SKM-1 treated with dmso at 0.1 percent for 144 hours (cell line): Measurements from ENCODE around the gene ANGPTL4.
"Not testable (repeated sequence)": the region's sequence is repeated elsewhere in the genome, so short reads cannot be mapped to it uniquely, and the experiment has no call there.

Source experiments
- DNase-seq: peaks from one replicate; lab custom pipeline; 2025; ENCODE audit not compliant: unreplicated experiment; lab: John Stamatoyannopoulos, UW

The ANGPTL4 gene

DNA sequence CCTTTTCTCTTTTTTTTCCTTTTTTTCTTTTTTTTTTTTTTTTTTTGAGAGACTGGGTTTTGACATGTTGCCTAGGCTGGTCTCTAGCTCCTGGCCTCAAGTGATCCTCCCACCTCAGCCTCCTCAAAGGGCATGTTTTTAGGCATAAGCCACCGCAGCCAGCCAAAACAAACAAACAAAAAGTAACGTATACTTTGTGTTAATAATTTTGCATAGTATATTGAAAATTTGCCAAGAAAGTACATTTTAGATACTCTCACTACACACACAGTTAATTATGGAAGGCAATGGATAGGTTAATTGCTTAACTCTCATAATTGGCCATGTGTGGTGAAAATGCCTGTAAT, 24.6 kb downstream of the ANGPTL4 start:
- no peak for DNase-seq

DNA sequence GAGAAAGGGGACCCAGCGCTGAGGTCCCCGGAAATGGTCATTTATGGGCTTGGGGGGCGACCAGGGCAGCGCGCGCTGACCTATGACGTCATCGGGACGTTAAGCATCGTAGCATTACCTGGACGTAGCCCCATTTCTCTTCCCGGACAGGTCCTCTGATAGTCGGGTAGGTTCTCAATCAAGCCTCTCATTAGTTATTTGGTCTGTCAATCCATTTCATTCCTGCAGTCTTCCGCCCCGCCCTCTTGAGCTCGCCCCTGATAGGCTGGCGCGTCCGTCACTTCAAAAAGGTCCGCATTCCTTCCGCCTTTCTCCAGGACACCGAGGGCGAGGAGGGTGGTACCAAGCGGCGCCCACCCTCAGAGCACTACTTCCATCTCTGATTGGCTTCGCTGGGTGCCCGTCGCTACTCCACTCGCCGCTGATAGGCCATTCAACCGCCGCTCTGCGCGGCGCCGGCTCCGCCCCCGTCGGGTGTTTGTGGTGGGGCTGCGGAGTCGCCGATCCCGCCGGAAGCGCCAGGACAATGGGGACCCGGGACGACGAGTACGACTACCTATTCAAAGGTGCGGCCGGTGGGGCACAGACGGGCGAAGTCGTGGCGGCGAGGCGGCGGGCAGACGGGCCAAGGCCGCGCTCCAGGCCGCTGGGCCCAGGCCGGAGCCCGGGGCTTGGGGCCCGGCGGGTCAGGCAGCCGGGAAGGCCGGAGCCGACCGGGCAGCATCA, 26.1 kb downstream of the ANGPTL4 start, which contains the start of gene RAB11B:
TSS of gene RAB11B (plus strand) at position 470 of the 726 bp plus-strand sequence. CDS start at position 527, 57 bp downstream.
- peak; percentile 99 for DNase-seq

DNA sequence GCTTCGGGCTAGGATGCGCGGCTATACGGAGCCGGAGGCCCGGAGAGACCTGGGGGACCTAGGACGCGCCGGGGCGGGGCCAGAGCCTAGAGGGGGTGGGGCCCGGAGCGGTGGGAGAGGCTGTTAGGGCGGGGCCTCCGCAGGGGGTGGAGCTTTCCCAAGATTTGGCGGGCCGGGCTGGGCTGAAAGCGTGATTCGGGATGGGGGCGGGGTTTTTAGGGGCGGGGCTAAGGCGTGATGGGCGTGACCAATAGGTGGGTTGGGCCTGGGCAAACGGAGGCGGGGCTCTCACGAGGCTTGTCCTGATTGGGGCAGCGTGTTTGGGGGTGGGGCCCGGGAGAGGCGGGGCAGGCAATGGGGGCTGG, 26.6 kb downstream of the ANGPTL4 start:
- peak; percentile 95 for DNase-seq

DNA sequence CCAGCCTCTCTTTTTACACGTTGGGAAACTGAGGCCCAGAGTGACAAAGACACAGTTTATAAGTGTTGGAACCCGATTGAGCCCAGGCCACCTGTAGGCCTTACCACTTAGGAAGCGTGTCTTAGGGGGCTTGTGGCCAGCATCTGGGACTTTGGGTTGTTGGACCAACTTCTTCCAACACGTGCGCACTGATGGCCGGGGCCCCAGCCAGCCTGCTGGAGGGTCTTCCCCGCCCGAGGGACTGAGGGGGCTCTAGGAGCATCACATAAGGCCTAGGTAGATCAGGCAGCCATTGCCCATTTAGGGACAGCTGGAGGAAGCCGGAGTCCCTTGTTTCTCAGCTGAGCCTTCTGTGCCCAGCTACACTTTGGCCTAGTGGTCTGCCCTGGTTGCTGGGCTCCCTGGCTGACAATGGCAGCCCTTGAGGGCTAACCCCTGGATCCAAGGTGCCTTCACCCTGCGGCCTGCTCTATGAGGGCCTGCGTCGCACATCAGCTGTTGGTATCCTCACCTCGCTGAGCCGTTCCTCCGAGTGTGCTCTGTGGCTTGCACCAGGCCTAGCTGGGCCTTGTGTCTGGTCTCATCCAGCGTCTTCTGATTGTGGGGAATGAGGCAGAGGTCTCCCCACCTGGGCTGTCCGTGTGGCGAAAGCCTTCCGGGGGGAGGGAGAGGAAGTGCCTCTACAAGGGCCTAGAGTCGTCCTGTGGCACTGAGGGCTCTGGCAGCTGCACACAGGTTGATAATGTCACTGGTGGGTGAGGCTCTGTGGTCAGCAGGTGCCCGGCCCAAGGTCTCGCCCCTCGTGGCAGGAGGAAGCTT, 27.5 kb downstream of the ANGPTL4 start:
- no peak for DNase-seq

DNA sequence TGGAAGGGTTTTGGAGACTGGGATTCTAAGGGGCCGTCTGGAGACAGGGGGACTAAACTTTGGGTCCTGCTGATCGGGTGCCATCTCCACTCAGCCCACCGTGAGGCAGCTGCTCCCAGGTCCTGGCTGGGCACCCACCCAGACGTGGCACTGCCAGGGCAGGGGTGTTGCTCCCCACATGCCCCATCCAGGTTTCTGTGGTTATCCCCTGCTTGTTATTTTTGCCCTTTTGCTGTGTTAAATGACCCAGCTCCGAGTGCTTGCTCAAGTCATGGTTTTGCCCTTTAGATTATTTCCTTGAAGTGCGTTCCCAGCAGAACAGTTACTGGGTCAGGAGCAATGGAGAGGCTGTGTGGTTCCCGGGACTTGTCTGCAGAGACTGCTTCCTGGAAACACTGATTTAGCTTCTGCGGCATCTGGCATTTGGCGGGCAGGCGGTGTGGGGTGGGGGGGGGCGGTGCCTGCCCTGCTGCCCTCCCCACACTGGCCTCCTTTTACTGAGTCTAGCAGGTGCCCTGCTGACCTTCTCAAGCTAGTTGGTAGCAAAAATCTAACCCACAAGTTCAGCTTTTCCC, 28.1 kb downstream of the ANGPTL4 start:
- DNase-seq, result no peak

DNA sequence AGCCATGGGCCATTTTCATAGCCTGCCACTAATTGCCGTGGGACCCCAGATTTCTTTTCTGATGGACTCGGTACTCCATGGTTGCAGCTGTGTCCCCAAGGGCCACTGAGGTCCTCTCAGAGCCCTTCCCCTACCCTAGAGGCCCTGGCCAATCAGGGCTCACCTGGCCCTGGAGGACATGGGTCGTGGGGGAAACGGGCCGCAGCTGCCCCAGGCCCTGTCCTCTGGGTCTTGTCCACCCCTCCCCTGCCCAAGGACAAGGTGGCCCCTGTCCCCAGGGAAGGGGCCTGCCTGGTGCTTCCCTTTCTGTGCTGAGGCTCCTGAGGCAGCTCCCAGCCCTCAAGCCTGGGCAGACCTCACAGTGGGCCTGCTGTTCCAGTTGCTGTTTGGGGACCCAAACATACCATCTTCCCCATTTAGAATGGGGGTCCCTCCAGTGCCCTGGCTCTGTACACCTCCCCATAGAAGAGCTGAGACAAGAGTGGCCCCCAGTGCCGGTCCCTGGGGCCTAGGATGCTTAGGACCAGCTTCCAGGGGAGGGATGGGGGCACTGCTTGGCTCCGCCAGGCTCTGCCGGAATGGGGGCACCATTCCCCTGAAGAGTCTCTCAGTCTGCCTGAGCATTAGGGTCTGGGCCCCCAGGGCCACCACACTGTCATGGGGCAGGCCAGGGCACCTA, 29.4 kb downstream of the ANGPTL4 start:
- no peak for DNase-seq

DNA sequence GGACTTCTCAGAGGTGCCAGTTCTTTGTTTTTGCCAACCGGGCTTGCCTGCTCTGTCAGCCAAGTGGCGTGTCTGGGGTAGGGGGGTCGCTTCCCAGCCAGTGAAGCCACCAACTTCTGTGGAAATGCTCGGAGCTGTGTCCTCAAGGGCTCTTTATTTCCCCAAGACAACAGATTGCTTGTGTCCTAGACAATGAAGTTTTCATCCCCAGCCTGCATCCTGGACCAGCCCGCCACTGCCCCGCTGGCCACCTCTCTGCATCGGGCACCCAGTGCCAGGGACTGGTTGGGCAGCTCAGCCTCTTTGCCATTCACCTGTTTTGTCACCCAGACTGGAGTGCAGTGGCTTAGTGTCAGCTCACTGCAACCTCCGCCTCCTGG, 29.9 kb downstream of the ANGPTL4 start:
- no peak for DNase-seq

DNA sequence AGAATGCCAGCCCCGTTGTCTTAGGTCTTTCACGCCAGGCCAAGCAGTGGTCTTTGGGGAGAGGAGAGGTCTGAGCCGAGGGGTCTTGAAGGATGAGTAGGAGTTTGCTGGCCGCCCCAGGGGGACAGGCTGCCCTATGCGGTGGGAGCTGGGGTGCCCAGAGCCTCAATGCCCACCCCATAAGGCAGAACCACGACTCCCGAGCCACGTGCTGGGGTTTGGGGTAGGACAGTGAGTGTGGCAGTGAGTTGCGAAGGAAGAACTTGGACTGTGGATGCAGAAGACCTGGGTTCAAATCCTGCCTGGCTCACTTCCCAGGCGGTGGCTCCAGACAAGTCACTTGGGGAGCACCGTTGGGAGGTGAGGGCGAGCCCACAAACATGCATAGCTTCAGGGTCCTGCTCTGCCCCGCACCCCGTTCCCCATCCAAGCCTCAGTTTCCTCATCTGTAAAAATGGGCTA, 31.7 kb downstream of the ANGPTL4 start:
- DNase-seq, result no peak

DNA sequence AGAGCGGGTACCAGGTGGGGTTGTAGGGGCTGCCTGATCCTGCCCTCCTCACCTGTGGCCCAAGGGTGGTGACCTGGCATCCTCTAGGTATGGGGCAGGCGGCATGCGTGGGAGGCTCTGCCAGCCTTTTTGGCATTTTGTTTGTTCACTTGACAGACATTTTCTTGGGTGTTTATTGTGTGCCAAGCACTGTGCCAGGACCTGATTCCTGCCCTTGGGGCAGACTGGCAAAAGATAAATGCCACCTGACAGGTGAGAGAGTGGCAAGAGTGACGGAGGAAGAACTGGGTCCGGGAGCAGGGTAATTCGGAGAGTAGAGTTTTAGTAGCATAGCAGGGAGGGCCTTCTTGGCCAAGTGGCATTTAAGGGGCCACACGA, 32.2 kb downstream of the ANGPTL4 start:
- no peak for DNase-seq

DNA sequence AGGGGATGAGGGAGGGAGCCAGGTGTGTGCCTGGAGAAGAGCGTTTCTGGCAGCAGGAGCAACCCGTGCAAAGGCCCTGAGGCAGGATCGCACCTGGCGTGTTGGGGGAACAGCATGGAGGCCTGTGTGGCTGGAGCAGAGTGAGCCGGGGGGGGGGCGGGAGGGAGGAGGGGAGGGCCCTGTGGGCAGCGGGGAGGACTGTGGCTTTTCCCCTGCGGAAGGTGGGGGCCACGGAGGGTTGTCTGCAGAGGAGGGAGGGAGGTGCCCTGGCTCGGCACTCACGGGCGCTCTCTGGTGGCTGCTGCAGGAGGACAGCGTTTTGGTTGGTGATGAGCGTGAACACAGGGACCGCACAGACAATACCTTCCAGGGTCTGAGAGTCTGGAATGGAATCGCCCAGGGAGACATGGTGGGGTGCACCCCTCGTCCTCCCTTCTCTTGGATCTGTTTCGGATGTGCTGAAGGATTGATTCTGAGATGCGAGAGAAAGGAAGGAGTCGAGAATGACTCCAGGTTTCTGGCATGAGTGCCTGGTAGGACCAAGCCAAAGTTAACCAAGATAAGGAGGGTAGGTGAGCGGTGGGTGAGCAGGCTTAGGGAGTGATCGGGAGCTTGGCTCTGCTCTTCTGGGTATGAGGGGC, 32.7 kb downstream of the ANGPTL4 start:
- peak; percentile 60 for DNase-seq

DNA sequence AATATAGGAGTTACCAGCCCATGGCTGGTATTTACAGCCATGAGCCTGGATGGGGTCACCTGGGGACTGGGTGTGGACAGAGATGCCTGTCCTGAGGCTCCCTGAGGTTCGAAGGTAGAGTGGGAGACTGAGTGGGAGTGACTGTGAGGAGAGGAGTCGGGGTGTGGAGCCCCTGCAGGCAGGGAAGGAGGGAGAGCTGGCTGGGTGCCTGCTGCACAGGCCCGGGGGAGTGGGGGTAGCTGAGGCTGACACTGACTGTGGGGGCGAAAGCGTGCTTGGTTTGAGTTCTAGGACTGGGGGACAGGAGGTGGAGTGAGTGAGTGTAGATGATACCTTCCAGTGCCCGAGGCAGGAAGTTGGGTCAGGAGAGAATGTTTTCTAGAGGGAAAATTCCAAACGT, 33.3 kb downstream of the ANGPTL4 start:
- DNase-seq, result no peak

DNA sequence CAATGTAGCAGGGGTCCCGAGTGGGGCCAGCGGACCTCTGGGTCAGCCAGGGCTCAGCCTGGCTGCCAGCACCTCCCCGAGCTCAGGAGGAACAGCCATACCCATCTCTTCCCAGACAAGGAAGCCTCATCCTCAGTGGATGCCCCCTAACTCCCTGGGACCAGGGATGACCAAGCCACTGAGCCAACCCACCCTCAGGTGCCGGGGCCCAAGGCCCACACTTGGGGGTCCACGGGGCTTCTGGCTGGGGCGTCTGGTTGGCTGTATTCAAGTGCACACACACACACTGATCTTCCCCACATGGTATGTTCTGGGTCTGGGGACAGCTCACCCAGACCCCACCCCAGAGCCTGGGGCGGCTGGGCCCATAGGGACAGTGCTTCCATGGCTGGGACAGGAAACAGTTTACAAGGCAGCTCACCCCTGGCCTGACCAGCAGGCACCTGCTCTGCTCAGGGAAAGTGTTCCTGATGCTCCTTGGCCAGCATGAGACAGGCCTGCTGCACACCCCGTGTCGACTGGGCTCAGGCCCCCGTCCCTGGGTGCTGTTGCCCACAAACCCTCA, 33.9 kb downstream of the ANGPTL4 start:
- no peak for DNase-seq

DNA sequence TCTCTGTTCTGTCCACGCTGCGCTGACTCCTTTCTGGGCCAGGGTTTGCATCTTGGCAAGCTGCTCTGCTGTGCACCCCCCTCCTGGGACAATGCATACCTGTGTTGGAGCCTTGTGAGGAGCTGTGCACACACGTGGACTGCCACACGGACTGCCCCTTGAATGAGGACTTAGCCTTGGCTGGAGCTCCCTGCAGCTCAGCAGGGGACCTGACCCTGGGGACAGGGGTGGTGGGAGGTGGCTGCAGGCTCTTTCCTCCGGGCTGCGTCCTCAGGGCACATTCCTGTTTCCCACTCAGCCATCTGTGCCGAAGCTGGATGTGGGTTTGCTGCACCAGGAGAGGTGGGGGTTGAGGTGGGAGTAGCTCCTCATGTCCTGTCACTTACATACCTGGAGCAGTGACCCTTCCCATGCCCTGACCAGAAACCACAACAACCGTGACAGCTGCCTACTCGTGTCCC, 34.4 kb downstream of the ANGPTL4 start:
- no peak for DNase-seq

DNA sequence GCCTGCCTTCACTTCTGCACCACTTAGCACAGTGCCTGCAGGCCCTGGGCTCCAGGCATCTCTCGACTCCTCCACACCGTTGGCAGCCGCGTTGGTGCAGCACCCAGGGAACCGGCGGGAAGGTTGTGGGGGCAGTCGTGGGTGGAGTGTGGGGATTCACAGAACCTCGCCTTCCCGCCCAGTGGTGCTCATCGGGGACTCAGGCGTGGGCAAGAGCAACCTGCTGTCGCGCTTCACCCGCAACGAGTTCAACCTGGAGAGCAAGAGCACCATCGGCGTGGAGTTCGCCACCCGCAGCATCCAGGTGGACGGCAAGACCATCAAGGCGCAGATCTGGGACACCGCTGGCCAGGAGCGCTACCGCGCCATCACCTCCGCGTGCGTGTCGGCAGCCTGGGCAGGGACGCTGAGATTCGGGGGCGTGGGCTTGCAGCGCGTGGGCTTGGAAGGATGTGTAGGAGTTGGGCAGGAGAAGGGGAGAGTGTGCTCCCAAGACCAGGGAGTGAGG, 35.8 kb downstream of the ANGPTL4 start:
- DNase-seq, result no peak

DNA sequence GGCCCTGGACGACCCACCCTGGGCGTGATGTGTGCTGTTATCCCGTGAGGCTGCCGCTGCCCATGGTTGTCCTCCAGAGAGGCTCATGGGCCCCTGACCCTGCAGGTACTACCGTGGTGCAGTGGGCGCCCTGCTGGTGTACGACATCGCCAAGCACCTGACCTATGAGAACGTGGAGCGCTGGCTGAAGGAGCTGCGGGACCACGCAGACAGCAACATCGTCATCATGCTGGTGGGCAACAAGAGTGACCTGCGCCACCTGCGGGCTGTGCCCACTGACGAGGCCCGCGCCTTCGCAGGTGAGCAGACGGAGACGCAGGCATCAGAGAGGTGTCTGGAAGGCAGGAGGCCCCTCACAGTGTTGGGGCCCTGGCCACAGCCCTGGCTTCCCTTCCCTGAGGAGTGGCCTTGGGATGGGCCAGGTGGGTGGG, 38.0 kb downstream of the ANGPTL4 start:
- no peak for DNase-seq

DNA sequence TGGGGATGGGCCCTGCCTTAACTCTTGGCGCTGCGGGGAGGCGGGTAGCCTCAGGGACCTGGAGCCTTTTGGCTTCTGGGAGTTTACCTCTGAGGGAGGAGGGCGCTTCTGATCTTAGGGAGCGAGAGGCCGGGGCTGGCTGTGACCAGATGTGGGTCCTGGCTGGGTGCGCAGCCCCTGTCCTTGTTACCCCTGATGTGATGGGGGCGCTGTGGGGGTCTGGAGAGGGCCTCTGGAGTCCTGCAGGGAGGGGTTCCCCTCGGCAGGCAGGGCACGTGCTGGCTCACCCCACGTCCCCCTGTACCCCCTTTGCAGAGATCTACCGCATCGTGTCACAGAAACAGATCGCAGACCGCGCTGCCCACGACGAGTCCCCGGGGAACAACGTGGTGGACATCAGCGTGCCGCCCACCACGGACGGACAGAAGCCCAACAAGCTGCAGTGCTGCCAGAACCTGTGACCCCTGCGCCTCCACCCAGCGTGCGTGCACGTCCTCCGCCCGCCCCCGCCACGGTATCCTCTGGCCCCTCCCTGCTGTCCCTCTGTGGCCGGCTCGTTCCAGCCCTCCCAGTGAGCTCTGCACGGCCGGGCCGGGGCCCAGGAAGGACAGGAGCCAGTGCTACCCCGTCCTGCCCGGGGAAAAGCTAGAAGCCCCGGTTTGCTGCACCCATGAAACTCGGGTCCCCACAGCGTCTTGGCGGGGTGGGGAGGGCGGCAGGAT, 39.3 kb downstream of the ANGPTL4 start:
- DNase-seq, result no peak

DNA sequence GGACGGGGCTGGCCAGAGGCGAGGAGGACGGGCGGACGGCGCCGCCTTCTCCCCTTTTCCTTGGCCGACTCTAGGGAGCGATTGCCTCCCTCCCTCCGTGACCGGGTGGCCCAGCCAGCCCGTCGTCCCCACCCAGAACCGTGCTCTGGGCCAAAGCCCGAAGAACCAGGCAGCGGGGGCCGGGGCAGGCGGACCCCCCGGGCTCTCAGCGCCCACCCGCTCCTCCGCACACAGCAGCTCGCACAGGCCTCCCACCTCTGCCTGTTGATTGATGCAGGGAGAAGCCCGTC, 39.8 kb downstream of the ANGPTL4 start:
- no peak for DNase-seq

DNA sequence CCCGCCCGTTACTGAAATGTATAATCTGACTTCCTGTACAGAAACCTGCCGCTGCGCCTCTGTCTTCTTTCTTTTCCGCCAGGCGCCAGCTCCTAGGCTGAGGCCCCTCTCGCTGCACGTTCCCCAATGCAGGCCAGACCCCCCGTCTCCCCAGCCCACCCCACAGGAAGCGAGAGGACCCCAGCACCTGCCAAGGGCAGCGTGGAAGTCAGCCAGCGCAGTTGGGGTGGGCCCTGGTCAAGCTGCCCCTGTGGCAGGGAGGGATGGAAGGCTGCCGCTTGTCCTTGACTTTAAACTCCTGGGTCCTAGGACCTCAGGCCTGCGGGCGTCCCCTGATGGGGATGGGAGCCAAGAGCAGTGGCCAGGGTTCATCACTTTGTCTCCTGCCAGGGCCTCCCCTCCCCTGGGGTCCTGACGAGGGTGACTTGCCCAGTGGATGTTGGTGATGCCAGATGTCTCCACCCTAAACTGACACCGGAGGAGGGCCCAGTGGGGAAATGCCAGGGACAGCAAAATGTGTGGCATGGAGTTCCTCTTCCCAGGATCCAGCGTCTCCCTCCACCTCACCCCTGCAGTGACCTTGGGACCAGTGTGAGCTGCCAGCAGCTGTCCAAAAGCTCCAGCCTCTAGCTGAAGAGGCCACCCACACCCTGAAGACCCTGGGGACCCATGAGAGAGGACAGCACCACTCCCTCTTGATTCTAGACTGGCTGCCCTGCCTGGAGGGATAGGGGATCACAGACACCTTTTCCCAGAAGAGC, 40.6 kb downstream of the ANGPTL4 start:
- DNase-seq, result no peak

DNA sequence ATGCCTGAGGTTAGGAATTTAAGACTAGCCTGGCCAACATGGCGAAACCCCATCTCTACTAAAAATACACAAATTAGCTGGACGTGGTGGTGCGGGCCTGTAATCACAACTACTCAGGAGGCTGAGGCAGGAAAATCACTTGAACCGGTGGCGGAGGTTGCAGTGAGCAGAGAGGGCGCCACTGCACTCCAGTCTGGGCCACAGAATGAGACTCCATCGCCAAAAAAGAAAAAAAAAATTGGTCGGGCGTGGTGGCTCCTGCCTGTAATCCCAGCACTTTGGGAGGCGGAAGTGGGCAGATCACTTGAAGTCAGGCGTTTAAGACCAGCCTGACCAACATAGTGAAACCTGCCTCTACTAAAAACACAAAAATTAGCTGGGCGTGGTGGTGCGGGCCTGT, 46.8 kb downstream of the ANGPTL4 start:
- DNase-seq, result not testable (repeated sequence)
